ENCODE measurements around the gene SNX10.

Gene SNX10

GRCh38 chr7:26365077-26365900 lies 73.6 kb downstream of the SNX10 start:
- CTCF ChIA-PET = interaction anchor here (0.6 to 2.4 kb wide), 18 partner anchors 10 to 783 kb away, joined by 3 to 23 read pairs (median 4); no protein-coding TSS in a partner anchor
- DNase-seq (ENCODE audit: extremely low spot score) = peak; percentile 63
- TF ChIP-seq SUZ12 (IDR thresholded peaks at IDR 0.05) (no peak), ARNT (IDR thresholded peaks at IDR 0.05) (no peak), ELF4 (IDR thresholded peaks at IDR 0.05) (no peak), FOXK2 (IDR thresholded peaks at IDR 0.05) (no peak), BHLHE40 (IDR thresholded peaks at IDR 0.05; ENCODE audit: borderline replicate concordance) (no peak), L3MBTL2 (conservative IDR thresholded peaks at IDR 0.05) (no peak), FOXM1 (IDR thresholded peaks at IDR 0.05; ENCODE audit: borderline replicate concordance) (no peak), FOXA1 (IDR thresholded peaks at IDR 0.05) (no peak), PKNOX1 (IDR thresholded peaks at IDR 0.05) (no peak), SP1 (IDR thresholded peaks at IDR 0.05) (no peak), CTBP1 (IDR thresholded peaks at IDR 0.05; ENCODE audit: borderline replicate concordance) (no peak), NFRKB (IDR thresholded peaks at IDR 0.05) (no peak), HDGF (IDR thresholded peaks at IDR 0.05; ENCODE audit: borderline replicate concordance) (no peak), LEF1 (IDR thresholded peaks at IDR 0.05; ENCODE audit: borderline replicate concordance) (no peak), TARDBP (IDR thresholded peaks at IDR 0.05) (no peak), ZNF384 (IDR thresholded peaks at IDR 0.05) (no peak)
- POLR2A ChIA-PET = interaction anchor here (1.1 to 1.5 kb wide), 2 partner anchors 164 to 472 kb away, joined by 3 to 4 read pairs; partner anchors contain the start of gene CBX3

GRCh38 chr7:26365901-26366275 lies 74.2 kb downstream of the SNX10 start:
- POLR2A ChIA-PET = interaction anchor here (1.1 to 1.5 kb wide), 2 partner anchors 164 to 473 kb away, joined by 3 to 4 read pairs; partner anchors contain the start of gene CBX3
- CTCF ChIA-PET = interaction anchor here (0.6 to 2.4 kb wide), 10 partner anchors 17 to 472 kb away, joined by 3 to 23 read pairs (median 4); no protein-coding TSS in a partner anchor
- TF ChIP-seq HDGF (IDR thresholded peaks at IDR 0.05; ENCODE audit: borderline replicate concordance) (no peak), CTBP1 (IDR thresholded peaks at IDR 0.05; ENCODE audit: borderline replicate concordance) (no peak), SUZ12 (IDR thresholded peaks at IDR 0.05) (no peak), FOXA1 (IDR thresholded peaks at IDR 0.05) (no peak), FOXM1 (IDR thresholded peaks at IDR 0.05; ENCODE audit: borderline replicate concordance) (no peak), PKNOX1 (IDR thresholded peaks at IDR 0.05) (no peak)
- no peak for DNase-seq (ENCODE audit: extremely low spot score)

- DNase-seq (ENCODE audit: extremely low spot score) = no peak
- no peak for TF ChIP-seq FOXK2 (IDR thresholded peaks at IDR 0.05)
- TF ChIP-seq ARNT (IDR thresholded peaks at IDR 0.05) = no peak
- no peak for TF ChIP-seq ZNF384 (IDR thresholded peaks at IDR 0.05)
- no peak for TF ChIP-seq BHLHE40 (IDR thresholded peaks at IDR 0.05; ENCODE audit: borderline replicate concordance)
- TF ChIP-seq LEF1 (IDR thresholded peaks at IDR 0.05; ENCODE audit: borderline replicate concordance) = no peak
- TF ChIP-seq ELF4 (IDR thresholded peaks at IDR 0.05) = no peak
- TF ChIP-seq NFRKB (IDR thresholded peaks at IDR 0.05) = no peak
- ChIA-PET CTCF (interaction anchor here (0.6 to 1.0 kb wide), 2 partner anchors 287 to 794 kb away, joined by 3 read pairs; no protein-coding TSS in a partner anchor), POLR2A (no interaction called here)
These were observed 75.6 kb downstream of the SNX10 start for GRCh38 chr7:26367219-26367711.

GRCh38 chr7:26368542-26368941 lies 76.9 kb downstream of the SNX10 start:
- ChIA-PET POLR2A (no interaction called here), CTCF (interaction anchor here (0.6 to 2.7 kb wide), 5 partner anchors 288 to 793 kb away, joined by 3 to 23 read pairs (median 8); no protein-coding TSS in a partner anchor)
- no peak for DNase-seq (ENCODE audit: extremely low spot score)
- TF ChIP-seq FOXA1 (IDR thresholded peaks at IDR 0.05) (no peak), SUZ12 (IDR thresholded peaks at IDR 0.05) (no peak), FOXK2 (IDR thresholded peaks at IDR 0.05) (no peak), PKNOX1 (IDR thresholded peaks at IDR 0.05) (no peak), SP1 (IDR thresholded peaks at IDR 0.05) (no peak), L3MBTL2 (conservative IDR thresholded peaks at IDR 0.05) (no peak), ZNF384 (IDR thresholded peaks at IDR 0.05) (no peak), NFRKB (IDR thresholded peaks at IDR 0.05) (no peak), HDGF (IDR thresholded peaks at IDR 0.05; ENCODE audit: borderline replicate concordance) (no peak)

GRCh38 chr7:26369593-26369992 lies 77.9 kb downstream of the SNX10 start:
- ChIA-PET CTCF (interaction anchor here (0.6 to 2.7 kb wide), 27 partner anchors 9 to 792 kb away, joined by 3 to 23 read pairs (median 3); partner anchors contain the start of genes HOXA3 and HOXA7), POLR2A (interaction anchor here (1.0 to 1.7 kb wide), 4 partner anchors 30 to 792 kb away, joined by 3 to 7 read pairs (median 3); partner anchors contain the start of gene NFE2L3)
- DNase-seq (ENCODE audit: extremely low spot score) = peak; percentile 59
- TF ChIP-seq ZNF384 (IDR thresholded peaks at IDR 0.05) (no peak), ELF4 (IDR thresholded peaks at IDR 0.05) (no peak), HDGF (IDR thresholded peaks at IDR 0.05; ENCODE audit: borderline replicate concordance) (no peak), FOXK2 (IDR thresholded peaks at IDR 0.05) (no peak), BHLHE40 (IDR thresholded peaks at IDR 0.05; ENCODE audit: borderline replicate concordance) (no peak), FOXA1 (IDR thresholded peaks at IDR 0.05) (no peak), NFRKB (IDR thresholded peaks at IDR 0.05) (no peak), SUZ12 (IDR thresholded peaks at IDR 0.05) (no peak), FOXM1 (IDR thresholded peaks at IDR 0.05; ENCODE audit: borderline replicate concordance) (no peak), PKNOX1 (IDR thresholded peaks at IDR 0.05) (no peak), ARNT (IDR thresholded peaks at IDR 0.05) (no peak), L3MBTL2 (conservative IDR thresholded peaks at IDR 0.05) (no peak)

Data from HEK293T (cell line).